GM12873 (cell line): ENCODE measurements around the gene DTWD1.

Experiments used
- TF ChIP-seq, protein P1 (sequence below): IDR thresholded peaks from 2 replicates; pipeline ENCODE4 v1.5.1; 2012; ENCODE audit warnings: low read depth, mild to moderate bottlenecking, moderate library complexity, low read length, control low read depth; ENCODE audit not compliant: insufficient read depth; ENCODE audit errors: missing control alignments

The DTWD1 gene

DNA sequence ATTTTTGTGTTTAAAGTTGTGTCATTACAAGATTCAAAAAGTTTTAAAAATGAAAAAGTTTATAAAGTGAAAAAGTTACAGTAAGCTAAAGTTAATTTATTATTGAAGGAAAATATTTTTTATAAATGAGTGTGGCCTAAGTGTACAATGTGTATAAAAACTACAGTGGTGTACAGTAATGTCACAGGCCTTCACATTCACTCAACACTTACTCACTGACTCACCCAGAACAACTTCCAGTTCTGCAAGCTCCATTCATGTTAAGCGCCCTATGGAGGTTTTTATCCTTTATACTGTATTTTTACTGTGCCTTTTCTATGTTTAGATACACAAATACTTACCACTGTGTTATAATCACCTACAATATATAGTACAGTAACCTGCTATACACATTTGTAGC, 76.3 kb downstream of the DTWD1 start:
- TF ChIP-seq, protein P1, sequence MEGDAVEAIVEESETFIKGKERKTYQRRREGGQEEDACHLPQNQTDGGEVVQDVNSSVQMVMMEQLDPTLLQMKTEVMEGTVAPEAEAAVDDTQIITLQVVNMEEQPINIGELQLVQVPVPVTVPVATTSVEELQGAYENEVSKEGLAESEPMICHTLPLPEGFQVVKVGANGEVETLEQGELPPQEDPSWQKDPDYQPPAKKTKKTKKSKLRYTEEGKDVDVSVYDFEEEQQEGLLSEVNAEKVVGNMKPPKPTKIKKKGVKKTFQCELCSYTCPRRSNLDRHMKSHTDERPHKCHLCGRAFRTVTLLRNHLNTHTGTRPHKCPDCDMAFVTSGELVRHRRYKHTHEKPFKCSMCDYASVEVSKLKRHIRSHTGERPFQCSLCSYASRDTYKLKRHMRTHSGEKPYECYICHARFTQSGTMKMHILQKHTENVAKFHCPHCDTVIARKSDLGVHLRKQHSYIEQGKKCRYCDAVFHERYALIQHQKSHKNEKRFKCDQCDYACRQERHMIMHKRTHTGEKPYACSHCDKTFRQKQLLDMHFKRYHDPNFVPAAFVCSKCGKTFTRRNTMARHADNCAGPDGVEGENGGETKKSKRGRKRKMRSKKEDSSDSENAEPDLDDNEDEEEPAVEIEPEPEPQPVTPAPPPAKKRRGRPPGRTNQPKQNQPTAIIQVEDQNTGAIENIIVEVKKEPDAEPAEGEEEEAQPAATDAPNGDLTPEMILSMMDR = no peak
